K562 (cell line): Measurements from ENCODE around the gene FYB1. TPM values are rescaled to one million over a fixed set of nuclear protein-coding genes. Genes with fewer than 3 reads are reported as not detected.

Experiments
- BHLHE40 ChIP-seq: IDR thresholded peaks from 2 replicates; pipeline ENCODE4 v1.6.1; 2011; ENCODE audit warnings: low read length, improper control_type of control experiment
- BMI1 ChIP-seq: fragments of 150-350 bp; IDR thresholded peaks from 2 replicates; pipeline ENCODE4 v1.6.1; 2014; ENCODE audit warnings: low read length
- HDAC8 ChIP-seq: fragments of 450-650 bp; IDR thresholded peaks from 2 replicates; pipeline ENCODE4 v1.6.1; 2016; ENCODE audit warnings: mild to moderate bottlenecking, missing genetic modification characterization, moderate library complexity, missing compliant biosample characterization
- MEF2D ChIP-seq: conservative IDR thresholded peaks from 2 replicates; pipeline ENCODE4 v1.6.1; 2016; ENCODE audit warnings: low read depth, missing genetic modification characterization, missing compliant biosample characterization
- MXI1 ChIP-seq: IDR thresholded peaks from 2 replicates; pipeline ENCODE4 v1.6.1; 2011; ENCODE audit warnings: low read depth, mild to moderate bottlenecking, improper control_type of control experiment, low read length
- MYBL2 ChIP-seq, 2 experiments: fragments of 450-650 bp in 1 of 2; sonication (generic) in 1 of 2; formaldehyde crosslinking in 1 of 2; IDR thresholded peaks; 2 replicates each; pipeline versions ENCODE4 v1.6.1 to v1.8.1; 2017 to 2022; ENCODE audit warnings: borderline replicate concordance in 1 of 2, inconsistent platforms in 1 of 2, low read depth in 1 of 2, mild to moderate bottlenecking in 1 of 2, missing genetic modification reagents in 1 of 2, moderate library complexity in 1 of 2
- NFYB ChIP-seq: IDR thresholded peaks from 2 replicates; pipeline ENCODE4 v1.6.1; 2011; ENCODE audit warnings: mild to moderate bottlenecking, moderate library complexity; ENCODE audit not compliant: insufficient read length; ENCODE audit errors: extremely low read depth
- RCOR1 ChIP-seq, 2 experiments: IDR thresholded peaks; 2 replicates each; pipeline ENCODE4 v1.6.1; 2012; ENCODE audit warnings: low read depth in 2 of 2, low read length in 2 of 2, borderline replicate concordance in 1 of 2, improper control_type of control experiment in 1 of 2
- SMARCE1 ChIP-seq: fragments of 450-650 bp; IDR thresholded peaks from 2 replicates; pipeline ENCODE4 v1.7.1; 2016; ENCODE audit warnings: mild to moderate bottlenecking
- ZNF583 ChIP-seq: fragments of 250-450 bp; sonication (Bioruptor Pico); IDR thresholded peaks from 2 replicates; pipeline ENCODE4 v1.4.0; 2020
- ZNF644 ChIP-seq: fragments of 200-800 bp; sonication (Bioruptor generic); IDR thresholded peaks from 2 replicates; pipeline ENCODE4 v1.6.1; 2016; ENCODE audit warnings: low read depth, missing genetic modification characterization, missing compliant biosample characterization
- ZNF699 ChIP-seq: fragments of 250-450 bp; sonication (Bioruptor Pico); IDR thresholded peaks from 2 replicates; pipeline ENCODE4 v1.8.0; 2021; ENCODE audit warnings: mild to moderate bottlenecking, moderate library complexity; ENCODE audit not compliant: insufficient replicate concordance
- ZNF76 ChIP-seq: fragments of 250-450 bp; sonication (Bioruptor Pico); IDR thresholded peaks from 2 replicates; pipeline ENCODE4 v1.4.0; 2020; ENCODE audit warnings: mild to moderate bottlenecking, moderate library complexity, borderline replicate concordance
- polyA plus RNA-seq, 8 experiments: library from polyadenylated mRNA; depleted of rRNA in 4 of 8; stranded (reverse) in 5 of 8; unstranded in 3 of 8; fragments of >200 nt; fragmentation: Nextera tagmentation in 2 of 8; fragmentation: Illumina TruSeq in 1 of 8; extraction: Ambion mirVana in 2 of 8; extraction: Trizol in 1 of 8; gene quantifications; 2 replicates each; pipeline versions ENCODE4 v1.2.1 to v1.2.3, GENCODE V29; 2011 to 2014; ENCODE audit warnings: inconsistent platforms in 1 of 8, missing spikeins in 1 of 8
- total RNA-seq, 7 experiments: library from RNA; depleted of rRNA in 6 of 7; stranded (reverse); fragments of >200 nt in 6 of 7; fragmentation: Illumina TruSeq in 2 of 7; extraction: Trizol in 2 of 7; gene quantifications; 2 replicates each; pipeline versions ENCODE4 v1.2.1 to v1.2.3, GENCODE V29; 2011 to 2021; ENCODE audit warnings: low replicate concordance in 1 of 7
- TF ChIP-seq, protein P1 (sequence below), 3 experiments: fragments of 200-800 bp in 1 of 3; fragments of 250-450 bp in 1 of 3; fragments of 450-650 bp in 1 of 3; sonication (Bioruptor Pico) in 1 of 3; sonication (Bioruptor generic) in 1 of 3; formaldehyde crosslinking in 1 of 3; IDR thresholded peaks; 2 replicates each; pipeline versions ENCODE4 v1.6.1 to v1.8.0; 2016 to 2022; ENCODE audit warnings: mild to moderate bottlenecking in 2 of 3, missing genetic modification characterization in 2 of 3, missing compliant biosample characterization in 1 of 3, moderate library complexity in 1 of 3
- TF ChIP-seq, protein P2 (sequence below): fragments of 450-650 bp; formaldehyde crosslinking; IDR thresholded peaks from 2 replicates; pipeline ENCODE4 v1.4.0; 2020; ENCODE audit warnings: mild to moderate bottlenecking, moderate library complexity

Gene FYB1
- total and polyA plus RNA-seq, 9 of the 15 experiments (the other 6 are each of a cell fraction or from before 2014, with no cell fraction given), result 4.7 to 31.5 (median 9.7) TPM

DNA sequence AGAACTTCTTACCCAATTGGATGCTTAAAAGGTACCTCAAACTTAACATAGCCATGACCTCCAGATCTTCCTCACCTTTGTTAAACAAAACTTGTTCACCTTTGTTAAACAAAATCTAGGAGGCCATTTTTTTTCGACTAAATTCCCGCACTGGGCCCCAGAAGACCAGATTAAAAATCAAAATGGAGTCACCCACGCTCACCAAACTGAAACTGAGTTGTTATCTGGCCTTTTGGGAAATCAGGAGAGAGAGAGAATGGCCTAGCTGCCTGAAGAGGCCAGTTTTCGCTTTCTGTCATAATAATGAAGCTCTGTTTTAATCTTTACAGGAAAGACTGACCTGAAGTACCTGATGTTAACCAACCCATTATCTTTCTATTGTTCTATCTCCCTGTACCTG, 69.4 kb downstream of the FYB1 start (continued):
- TF ChIP-seq, protein P1, sequence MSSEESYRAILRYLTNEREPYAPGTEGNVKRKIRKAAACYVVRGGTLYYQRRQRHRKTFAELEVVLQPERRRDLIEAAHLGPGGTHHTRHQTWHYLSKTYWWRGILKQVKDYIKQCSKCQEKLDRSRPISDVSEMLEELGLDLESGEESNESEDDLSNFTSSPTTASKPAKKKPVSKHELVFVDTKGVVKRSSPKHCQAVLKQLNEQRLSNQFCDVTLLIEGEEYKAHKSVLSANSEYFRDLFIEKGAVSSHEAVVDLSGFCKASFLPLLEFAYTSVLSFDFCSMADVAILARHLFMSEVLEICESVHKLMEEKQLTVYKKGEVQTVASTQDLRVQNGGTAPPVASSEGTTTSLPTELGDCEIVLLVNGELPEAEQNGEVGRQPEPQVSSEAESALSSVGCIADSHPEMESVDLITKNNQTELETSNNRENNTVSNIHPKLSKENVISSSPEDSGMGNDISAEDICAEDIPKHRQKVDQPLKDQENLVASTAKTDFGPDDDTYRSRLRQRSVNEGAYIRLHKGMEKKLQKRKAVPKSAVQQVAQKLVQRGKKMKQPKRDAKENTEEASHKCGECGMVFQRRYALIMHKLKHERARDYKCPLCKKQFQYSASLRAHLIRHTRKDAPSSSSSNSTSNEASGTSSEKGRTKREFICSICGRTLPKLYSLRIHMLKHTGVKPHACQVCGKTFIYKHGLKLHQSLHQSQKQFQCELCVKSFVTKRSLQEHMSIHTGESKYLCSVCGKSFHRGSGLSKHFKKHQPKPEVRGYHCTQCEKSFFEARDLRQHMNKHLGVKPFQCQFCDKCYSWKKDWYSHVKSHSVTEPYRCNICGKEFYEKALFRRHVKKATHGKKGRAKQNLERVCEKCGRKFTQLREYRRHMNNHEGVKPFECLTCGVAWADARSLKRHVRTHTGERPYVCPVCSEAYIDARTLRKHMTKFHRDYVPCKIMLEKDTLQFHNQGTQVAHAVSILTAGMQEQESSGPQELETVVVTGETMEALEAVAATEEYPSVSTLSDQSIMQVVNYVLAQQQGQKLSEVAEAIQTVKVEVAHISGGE (CRISPR knock-in tag; IDR thresholded peaks at IDR 0.05), result no peak
- TF ChIP-seq MEF2D (tag) (peak; percentile 90), HDAC8 (peak; percentile 95), RCOR1 (IDR thresholded peaks at IDR 0.05; ENCODE audit: borderline replicate concordance in 1 of 2, low read depth in 2 of 2, low read length in 2 of 2) (no peak), ZNF644 (tag) (peak; percentile 82; the same call in 1 of the 2 replicates), ZNF583 (peak; percentile 92), MYBL2 (IDR thresholded peaks at IDR 0.05; ENCODE audit: low read depth) (no peak), MYBL2 (CRISPR knock-in tag; IDR thresholded peaks at IDR 0.05; ENCODE audit: borderline replicate concordance) (no peak), SMARCE1 (no peak), BHLHE40 (no peak), ZNF699 (peak; percentile 68), BMI1 (no peak), ZNF76 (CRISPR knock-in tag) (peak; percentile 81; the same call in 1 of the 2 replicates), NFYB (no peak), MXI1 (no peak)
- TF ChIP-seq, protein P2, sequence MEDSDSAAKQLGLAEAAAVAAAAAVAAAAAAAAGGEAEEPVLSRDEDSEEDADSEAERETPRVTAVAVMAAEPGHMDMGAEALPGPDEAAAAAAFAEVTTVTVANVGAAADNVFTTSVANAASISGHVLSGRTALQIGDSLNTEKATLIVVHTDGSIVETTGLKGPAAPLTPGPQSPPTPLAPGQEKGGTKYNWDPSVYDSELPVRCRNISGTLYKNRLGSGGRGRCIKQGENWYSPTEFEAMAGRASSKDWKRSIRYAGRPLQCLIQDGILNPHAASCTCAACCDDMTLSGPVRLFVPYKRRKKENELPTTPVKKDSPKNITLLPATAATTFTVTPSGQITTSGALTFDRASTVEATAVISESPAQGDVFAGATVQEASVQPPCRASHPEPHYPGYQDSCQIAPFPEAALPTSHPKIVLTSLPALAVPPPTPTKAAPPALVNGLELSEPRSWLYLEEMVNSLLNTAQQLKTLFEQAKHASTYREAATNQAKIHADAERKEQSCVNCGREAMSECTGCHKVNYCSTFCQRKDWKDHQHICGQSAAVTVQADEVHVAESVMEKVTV (CRISPR knock-in tag), result 0 out of 2 replicates have a peak, but pooled peaks have one; percentile 19
